HG03354 (cell line): Measurements from ENCODE around the gene PREPL.
"Not testable (repeated sequence)": the region's sequence is repeated elsewhere in the genome, so short reads cannot be mapped to it uniquely, and the experiment has no call there.

Experiments
- ATAC-seq: cut with Tn5 transposase; IDR thresholded peaks from one replicate; pipeline ENCODE4 v1.9.1; 2021; ENCODE audit warnings: mild to moderate bottlenecking; ENCODE audit not compliant: unreplicated experiment, poor library complexity, severe bottlenecking

The PREPL gene

GRCh38 chr2:44351088-44351487 lies 10.2 kb downstream of the PREPL start:
- ATAC-seq, result no peak

GRCh38 chr2:44349506-44349905 lies 11.8 kb downstream of the PREPL start:
- ATAC-seq, result no peak

- no peak for ATAC-seq
These were observed 12.9 kb downstream of the PREPL start for GRCh38 chr2:44348400-44348799.

- no peak for ATAC-seq
These were observed 13.8 kb downstream of the PREPL start for GRCh38 chr2:44347526-44347925.

- no peak for ATAC-seq
These were observed 18.4 kb downstream of the PREPL start for GRCh38 chr2:44342854-44343253.

GRCh38 chr2:44335806-44336538 lies 25.3 kb downstream of the PREPL start:
- ATAC-seq, result no peak

DNA sequence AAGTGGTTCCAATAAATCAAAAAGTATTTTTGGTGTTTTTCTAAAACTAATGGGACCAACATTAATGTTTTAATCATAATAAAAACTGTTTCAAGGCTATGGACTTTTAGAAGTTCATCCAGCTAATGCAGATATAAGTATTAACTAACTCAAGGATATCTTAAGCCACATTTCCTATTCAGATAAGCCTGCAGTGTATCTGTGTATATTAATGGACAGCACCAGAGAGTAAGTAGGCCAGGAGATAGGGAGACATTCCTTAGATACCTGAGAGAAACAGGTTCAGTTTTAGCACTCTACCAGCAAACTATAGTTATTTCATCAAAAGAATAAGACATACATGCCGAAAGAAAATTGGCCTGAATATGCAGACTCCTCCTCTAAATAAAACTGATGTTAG lies 27.3 kb downstream of the PREPL start:
- ATAC-seq, result no peak

- no peak for ATAC-seq
These were observed 30.5 kb downstream of the PREPL start for GRCh38 chr2:44330801-44331200.

- no peak for ATAC-seq
These were observed 32.0 kb downstream of the PREPL start for GRCh38 chr2:44329343-44329742.

DNA sequence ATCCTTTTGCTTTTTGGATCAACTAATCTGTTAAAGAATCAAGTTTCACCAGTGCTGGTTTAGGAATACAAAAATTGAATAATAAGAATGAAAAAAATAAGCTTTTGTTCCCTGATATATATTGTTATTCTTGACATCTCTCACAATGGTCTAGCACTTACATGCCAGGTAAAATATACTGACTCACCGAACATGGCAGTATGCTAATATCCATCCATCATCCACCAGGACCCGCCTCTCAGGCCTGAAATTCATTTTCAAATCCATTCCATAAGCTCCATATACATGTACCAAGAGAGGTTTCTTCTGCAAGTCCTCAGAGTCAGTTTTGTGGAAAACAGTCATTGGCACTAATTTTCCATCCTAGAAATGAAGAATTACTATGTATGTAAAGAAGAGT lies 32.5 kb downstream of the PREPL start:
- no peak for ATAC-seq

DNA sequence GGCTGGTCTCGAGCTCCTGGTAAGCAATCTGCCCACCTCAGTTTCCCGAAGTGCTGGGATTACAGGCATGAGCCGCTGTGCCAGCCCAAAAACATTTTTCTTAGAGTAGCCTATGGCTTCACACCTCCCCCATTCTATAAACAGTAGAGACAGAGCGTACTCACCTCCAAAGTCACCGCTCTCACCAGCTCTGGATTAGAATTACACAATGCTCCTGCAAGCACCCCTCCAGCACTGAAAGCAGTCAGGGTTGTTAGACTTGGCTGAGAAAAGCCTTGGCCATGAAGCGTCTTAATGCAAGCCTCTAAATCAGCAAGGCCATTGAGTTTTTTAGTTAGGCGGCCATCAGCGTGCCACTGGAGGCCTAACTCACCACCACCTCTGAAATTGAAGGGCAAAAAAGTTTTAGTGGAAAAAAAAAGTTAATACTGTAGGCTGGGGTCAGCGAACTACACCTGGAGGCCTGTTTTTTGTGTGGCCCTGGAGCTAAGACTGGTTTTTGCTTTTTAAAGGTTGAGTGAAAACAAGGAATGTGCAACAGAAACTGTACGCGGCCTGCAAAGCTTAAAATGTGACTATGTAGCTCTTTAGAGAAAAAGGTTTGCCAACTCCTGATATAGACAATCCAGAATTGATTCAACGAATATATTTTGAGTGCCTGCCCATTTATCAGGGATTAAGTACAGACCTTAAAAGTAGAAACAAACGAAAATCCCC lies 34.6 kb downstream of the PREPL start:
- ATAC-seq, result no peak

GRCh38 chr2:44325897-44326296 lies 35.4 kb downstream of the PREPL start:
- no peak for ATAC-seq

DNA sequence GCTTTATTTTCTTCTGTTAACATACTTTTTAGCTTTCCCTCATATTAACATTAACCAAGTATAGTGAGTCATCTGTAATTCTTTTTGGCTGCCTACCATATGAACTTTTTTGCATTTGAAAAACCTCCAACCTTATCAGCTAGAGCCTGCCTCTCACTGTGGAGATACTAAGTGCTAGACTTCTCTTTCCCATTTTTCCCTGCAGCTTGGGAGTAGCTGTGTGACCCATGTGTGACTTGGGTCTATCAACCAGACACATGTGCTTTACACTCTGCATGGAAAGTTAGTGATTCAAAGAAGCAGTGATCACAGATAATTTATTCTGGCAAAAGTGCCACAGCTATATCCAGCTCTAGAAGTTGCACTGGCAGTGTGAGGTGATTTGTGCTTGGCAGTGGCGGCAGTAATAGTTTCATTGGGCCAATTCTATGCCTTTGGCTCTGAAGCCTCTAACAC lies 36.3 kb downstream of the PREPL start:
- no peak for ATAC-seq

DNA sequence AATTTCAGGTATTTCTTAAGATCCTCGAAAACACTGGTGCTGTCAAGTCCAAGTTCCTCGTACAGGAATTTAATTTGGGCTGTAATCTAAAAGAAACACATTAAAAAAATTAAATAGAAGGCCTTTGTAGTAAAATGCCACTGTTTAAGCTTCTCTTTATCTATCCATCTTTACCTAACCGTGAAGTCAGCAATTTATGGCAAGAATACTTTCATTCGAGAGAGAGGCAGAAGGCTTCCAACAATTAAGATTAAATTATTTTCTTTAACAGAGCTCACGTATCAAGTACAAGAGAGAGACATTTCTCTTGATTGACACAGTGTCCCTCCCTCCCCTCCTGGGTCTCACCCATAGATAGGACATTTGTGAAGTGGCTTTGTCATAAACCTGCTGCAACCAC lies 39.9 kb downstream of the PREPL start:
- no peak for ATAC-seq

DNA sequence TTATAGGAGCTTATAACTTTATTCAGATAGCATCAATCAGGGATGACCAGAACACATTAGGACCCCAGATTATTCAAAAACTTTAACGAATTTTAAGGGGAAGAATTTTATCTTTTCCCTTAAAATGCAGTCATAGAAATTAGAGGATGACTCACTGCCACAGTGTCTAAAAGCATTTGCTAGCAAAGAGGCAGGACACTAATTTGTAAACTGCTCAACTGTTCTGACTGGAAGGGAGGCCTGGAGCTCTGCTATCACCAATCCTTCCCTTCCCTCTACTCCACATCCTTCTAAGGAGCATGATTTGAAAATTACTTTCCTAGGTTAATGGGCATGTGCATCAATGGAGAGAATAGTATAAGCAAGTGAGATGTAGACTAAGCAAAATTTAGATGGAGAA lies 40.5 kb downstream of the PREPL start:
- ATAC-seq, result no peak

GRCh38 chr2:44315945-44316344 lies 45.3 kb downstream of the PREPL start:
- no peak for ATAC-seq

GRCh38 chr2:44314362-44314761 lies 46.9 kb downstream of the PREPL start:
- no peak for ATAC-seq

- ATAC-seq, result no peak
These were observed 51.0 kb downstream of the PREPL start for GRCh38 chr2:44310287-44310686.

GRCh38 chr2:44305882-44306281 lies 55.4 kb downstream of the PREPL start:
- ATAC-seq, result no peak

DNA sequence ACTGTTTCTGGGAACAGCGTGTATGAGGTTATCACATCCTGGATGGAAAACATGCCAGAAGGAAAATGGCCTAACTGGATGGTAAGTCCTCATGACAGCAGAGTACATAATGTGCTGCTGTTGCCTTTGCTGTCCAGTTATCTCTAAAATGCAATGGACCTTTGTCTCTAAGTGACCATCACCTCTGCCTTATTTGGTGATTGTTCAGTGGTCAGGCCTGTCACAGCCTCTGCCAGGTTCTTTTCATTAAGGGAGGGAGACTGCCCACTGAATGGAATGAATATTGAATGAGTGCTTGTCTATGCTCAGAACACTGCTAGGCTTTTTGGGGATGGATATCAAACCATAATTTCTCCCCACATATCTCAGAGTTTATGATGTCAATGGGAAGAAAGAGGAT lies 57.0 kb downstream of the PREPL start:
- no peak for ATAC-seq

DNA sequence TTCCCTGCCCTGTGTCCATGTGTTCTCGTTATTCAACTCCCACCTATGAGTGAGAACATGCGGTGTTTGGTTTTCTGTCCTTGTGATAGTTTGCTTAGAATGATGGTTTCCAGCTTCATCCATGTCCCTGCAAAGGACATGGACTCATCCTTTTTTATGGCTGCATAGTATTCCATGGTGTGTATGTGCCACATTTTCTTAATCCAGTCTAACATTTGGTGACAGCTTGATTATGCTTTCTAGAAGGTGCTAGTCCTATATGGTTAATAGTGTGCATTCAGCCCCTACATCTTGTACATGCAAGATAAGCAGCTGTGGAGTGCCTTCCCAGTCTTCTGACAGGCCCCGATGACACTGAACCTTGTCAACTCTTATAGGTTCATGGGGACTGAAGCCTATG lies 57.5 kb downstream of the PREPL start:
- ATAC-seq, result not testable (repeated sequence)
